Activated naive CD4-positive, alpha-beta T cell treated with anti-CD3 and anti-CD28 coated beads, Interleukin-2, amount 50 U/mL, for 72 hours (primary cell): ENCODE data around the gene TOMM6. TPM values are rescaled to one million over a fixed set of nuclear protein-coding genes. Genes with fewer than 3 reads are reported as not detected.

Source experiments
- ATAC-seq, 2 donors: fragments of 150-1000 bp; cut with Tn5 transposase; 2 replicates each; pipeline ENCODE4 v1.10.0; 2021; ENCODE audit warnings: mild to moderate bottlenecking in 2 of 2, moderate library complexity in 2 of 2
- DNase-seq, 2 donors: peaks; one replicate each; pipeline ENCODE4 v3.0.0; 2021 to 2022; ENCODE audit warnings: low spot score in 2 of 2
- H3K27ac Mint-ChIP-seq, 2 donors: one replicate each; pipeline ENCODE4 v1.8.0; 2022; ENCODE audit warnings: mild to moderate bottlenecking in 2 of 2, mixed read lengths in 2 of 2
- H3K36me3 Mint-ChIP-seq, 2 donors: one replicate each; pipeline ENCODE4 v1.8.0; 2022; ENCODE audit warnings: mixed read lengths in 2 of 2
- H3K9me3 Mint-ChIP-seq, 2 donors: one replicate each; pipeline ENCODE4 v1.8.0; 2022; ENCODE audit warnings: mixed read lengths in 2 of 2
- total RNA-seq, 2 donors: library from RNA; stranded (reverse); gene quantifications; one replicate each; pipeline ENCODE4 v1.2.3, GENCODE V29; 2022

TOMM6 gene
- total RNA-seq, 2 donors from 2014 or later: 182 to 301 TPM

DNA sequence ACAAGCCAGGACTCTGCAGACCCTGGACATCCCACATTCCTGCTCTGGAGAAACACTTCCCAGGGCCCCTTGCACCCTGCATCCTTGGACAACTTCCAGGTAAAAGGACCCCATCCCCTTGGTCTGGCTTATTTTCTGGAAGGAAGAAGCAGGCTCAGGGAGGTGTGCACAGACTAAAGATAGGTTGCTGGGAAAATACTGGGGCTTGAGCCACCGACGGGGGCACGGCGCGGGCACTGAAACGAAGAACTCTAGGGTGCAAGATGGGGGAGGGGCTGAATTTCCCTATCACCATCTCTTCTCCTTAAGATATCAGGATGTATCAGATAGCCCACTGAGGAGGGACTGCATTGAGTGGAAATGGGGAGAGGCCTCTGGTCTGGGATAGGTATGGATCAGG is 8.6 kb upstream of the TOMM6 start:
- no peak for ATAC-seq
- Mint-ChIP-seq H3K9me3 (no peaks in the 10 kb centered on the region), H3K36me3 (no peaks in the 10 kb centered on the region), H3K27ac (peak overlapping the region; percentile 49 to 90)
- no peak for DNase-seq

DNA sequence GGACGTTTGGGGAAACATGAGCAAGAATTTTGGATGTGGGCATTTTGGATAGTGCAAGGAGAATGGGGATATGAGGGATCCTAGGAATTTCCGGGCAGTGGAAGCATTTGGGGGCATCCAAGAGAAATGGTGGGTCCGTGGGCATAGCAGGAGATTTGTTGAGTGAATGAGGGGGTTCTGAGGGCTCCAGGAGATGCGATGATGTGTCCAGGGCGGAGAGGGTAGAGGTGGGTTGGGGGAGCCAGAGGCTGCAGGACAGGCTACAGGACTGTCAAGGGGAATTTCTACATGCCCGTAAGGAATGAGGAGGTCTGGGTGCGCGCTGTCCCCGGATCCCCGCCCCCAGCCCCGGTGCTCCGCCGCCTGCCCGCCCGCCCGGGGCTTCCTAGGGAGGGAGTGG is 8.2 kb upstream of the TOMM6 start:
- DNase-seq (no peak), ATAC-seq (no peak)
- Mint-ChIP-seq H3K36me3 (no peaks in the 10 kb centered on the region), H3K27ac (peak overlapping the region; percentile 49 to 90), H3K9me3 (no peaks in the 10 kb centered on the region)

DNA sequence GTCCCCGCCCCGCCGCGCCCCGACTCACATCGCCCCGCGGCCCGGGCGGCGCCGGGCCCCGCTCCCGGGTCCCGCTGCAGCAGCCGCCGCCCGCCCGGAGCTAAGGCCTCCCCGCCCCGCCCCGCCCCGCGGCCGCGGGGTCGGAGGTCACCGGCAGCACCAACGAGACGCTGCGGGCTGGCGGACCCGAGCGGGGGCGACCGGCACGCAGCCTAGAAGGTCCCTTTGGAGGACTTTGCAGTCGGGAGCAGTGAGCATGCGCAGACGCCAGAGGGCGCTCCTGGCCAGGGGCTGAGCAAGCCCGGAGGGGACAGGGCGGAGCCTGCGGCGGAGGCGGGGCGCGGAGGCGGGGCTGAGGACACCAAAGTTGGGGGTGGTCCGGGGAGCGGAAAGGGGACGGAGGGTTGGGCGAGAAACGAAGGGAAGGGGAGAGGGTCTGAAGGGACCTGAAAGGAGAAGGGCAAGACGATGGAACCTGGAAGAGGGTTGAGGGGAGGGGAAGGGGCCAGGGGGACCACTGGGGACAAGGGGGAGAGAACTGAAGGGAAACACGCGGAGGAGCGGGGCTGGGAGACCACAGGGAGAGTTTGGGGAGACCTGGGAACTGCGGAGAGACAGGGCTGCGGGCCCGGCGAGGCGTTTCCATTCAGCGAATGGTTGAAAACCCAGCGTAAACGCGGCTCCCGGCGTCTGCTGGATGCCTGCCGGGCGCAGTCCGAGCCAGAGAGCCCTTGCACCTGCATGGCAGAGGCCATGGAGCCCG is 7.5 kb upstream of the TOMM6 start, which contains the start of gene FRS3:
Gene FRS3, minus strand, starts transcription at position 113 of the 763 bp plus-strand sequence. CDS start 2,913 bp downstream, outside the sequence.
- ATAC-seq: peak; percentile 98
- H3K27ac Mint-ChIP-seq: peak within 1 kb of the TSS; percentile 49 to 90
- H3K9me3 Mint-ChIP-seq: no peaks in the 10 kb centered on the region
- DNase-seq: peak; percentile 97 to 100
- no peaks in the 10 kb centered on the region for H3K36me3 Mint-ChIP-seq

DNA sequence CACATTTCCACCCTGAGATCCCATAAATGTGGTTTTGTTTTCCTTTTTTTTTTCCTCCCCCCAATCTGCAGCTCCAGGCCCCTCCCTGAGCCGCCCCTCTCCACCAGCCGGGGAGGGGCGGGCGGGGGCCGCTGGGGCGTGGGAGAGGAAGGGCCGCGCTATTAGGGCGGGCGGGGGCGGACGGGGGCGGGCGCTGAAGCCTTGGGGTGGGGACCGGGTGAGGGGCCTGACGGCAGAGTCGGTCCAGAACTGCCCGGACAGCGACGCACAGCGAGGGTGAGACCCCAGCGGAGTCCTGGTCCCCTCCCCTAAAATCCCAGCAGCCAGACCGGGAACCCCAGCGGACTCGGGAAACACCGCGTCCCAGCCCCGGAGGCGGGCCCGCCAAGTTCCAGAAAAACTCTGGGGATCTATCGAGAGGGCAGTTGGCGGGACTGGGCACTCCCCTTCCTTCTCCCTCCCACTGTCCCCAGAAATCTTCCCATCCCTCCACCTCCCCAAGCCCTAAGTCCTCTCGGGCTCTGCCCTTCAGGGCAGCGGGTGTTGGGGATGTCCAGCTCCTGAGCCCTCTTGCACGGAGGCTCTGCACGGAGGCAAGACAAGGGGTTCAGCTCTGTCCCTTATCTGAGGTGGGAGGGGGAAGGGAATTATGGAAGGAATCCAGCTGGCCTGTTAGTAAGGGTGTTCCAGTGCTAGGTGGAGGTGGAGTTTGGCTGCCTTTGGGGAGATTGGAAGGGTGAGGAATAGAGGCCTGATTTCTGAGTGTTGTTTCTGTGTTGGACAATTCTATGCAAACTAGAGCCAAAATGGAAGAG is 6.7 kb upstream of the TOMM6 start, which contains the start of gene PRICKLE4:
Gene PRICKLE4, plus strand, starts transcription at position 232 of the 815 bp plus-strand sequence. CDS start 2,692 bp downstream, outside the sequence.
- DNase-seq (no peak), ATAC-seq (no peak)
- no peaks in the 10 kb centered on the region for H3K36me3 Mint-ChIP-seq
- H3K27ac Mint-ChIP-seq: peak within 1 kb of the TSS in 1 of 2 donors; percentile 72
- no peaks in the 10 kb centered on the region for H3K9me3 Mint-ChIP-seq

DNA sequence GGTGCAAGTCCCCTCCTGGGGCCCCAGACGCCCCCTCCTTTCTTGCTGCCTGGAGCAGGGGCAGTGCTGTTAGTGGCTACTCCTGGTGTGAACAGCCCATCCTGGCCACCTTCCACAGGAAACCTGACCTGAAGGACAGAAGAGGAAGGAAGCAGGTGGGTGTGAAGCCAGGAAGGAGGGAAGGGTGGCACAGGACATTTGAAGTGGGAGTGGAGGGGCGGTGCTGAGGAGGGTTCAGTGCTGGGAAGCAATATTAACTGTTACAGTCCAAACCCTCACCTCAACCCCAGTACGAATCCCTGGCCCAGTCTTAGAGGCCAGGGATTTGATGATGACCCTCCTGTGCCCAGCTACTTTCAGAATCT is 6.1 kb upstream of the TOMM6 start:
- H3K9me3 Mint-ChIP-seq: no peaks in the 10 kb centered on the region
- no peak for ATAC-seq
- H3K36me3 Mint-ChIP-seq: no peaks in the 10 kb centered on the region

DNA sequence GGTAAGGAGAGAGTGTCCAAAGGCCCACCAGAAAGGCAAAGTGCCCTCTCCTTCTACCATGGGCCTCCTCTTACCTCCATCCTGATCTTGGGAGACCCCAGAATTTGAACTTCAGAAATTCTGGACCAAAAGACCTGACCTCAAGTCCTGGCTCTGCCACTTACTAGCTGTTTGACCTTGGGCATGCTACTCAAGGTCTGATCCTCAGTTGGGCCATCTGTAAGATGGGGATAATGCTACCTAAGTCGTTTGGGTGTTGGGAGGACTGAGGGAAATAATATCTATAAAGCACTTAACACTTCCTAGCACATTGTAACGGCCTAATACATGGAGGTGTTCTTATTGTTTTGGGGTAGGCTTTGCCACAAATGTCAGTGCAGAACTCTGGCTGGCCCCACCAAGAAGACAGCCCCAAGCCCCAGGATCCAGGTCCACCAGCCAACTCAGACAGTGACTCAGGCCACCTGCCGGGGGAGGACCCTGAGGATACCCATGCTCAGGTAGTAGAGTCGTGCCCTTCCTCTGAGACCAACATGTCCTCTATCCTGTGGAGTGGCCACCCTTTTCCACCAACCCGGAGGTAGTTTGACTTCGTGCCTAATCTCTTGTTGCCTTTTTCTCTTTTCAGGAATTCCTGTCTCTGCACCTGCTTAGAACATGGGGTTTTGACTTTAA is 4.3 kb upstream of the TOMM6 start:
- Mint-ChIP-seq H3K9me3 (no peaks in the 10 kb centered on the region), H3K36me3 (peaks cover 8 to 12% of the 10 kb centered on the region in 2 donors), H3K27ac (no peak overlapping the region)
- DNase-seq: no peak
- no peak for ATAC-seq

More for the DNA sequence above, 6.1 kb upstream of the TOMM6 start:
- H3K27ac Mint-ChIP-seq: no peak overlapping the region
- DNase-seq: no peak

DNA sequence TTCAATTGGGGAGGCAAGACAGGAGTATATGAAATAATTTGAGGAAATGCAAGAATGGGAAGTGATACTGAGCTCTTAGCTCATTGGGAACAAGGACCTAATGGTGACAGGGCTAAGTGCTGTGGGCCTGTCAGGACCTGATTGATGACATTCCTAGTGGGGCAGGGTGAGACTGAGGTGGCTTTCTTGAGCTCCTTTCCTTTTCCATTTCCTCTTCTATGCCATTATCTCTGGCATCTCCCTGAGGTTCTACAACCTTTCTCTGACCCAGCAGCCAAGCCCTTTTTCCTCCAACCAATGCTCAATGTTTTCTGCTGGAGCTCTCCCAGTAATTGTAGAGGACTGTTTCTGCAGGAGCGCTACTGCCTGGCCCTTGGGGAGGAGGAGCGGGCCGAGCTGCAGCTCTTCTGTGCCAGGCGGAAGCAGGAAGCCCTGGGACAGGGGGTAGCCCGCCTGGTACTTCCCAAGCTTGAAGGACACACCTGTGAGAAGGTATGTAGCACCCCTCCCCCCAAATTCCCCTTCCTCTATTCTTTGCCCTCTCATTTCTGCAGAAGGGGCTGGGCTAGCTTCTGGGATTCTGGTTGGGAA is 2.8 kb upstream of the TOMM6 start:
- no peak for DNase-seq
- Mint-ChIP-seq H3K36me3 (peaks cover 17 to 20% of the 10 kb centered on the region in 2 donors), H3K27ac (no peak overlapping the region), H3K9me3 (no peaks in the 10 kb centered on the region)
- ATAC-seq: no peak

DNA sequence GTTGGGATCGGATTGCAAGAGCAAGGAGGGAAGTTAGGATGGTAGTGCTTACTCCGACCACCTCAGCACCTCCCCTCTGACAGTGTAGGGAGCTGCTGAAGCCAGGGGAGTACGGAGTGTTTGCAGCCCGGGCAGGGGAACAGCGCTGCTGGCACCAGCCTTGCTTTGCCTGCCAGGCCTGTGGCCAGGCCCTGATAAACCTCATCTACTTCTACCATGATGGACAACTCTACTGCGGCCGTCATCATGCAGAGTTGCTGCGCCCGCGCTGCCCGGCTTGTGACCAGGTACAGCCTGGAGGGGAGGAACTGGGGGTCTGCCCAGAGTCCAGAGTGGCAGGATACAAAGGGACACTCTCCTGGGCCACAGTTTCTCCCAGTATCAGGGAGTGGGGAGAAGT is 2.2 kb upstream of the TOMM6 start:
- no peak for DNase-seq
- Mint-ChIP-seq H3K36me3 (peaks cover 23 to 25% of the 10 kb centered on the region in 2 donors), H3K9me3 (no peaks in the 10 kb centered on the region), H3K27ac (no peak overlapping the region)
- no peak for ATAC-seq

DNA sequence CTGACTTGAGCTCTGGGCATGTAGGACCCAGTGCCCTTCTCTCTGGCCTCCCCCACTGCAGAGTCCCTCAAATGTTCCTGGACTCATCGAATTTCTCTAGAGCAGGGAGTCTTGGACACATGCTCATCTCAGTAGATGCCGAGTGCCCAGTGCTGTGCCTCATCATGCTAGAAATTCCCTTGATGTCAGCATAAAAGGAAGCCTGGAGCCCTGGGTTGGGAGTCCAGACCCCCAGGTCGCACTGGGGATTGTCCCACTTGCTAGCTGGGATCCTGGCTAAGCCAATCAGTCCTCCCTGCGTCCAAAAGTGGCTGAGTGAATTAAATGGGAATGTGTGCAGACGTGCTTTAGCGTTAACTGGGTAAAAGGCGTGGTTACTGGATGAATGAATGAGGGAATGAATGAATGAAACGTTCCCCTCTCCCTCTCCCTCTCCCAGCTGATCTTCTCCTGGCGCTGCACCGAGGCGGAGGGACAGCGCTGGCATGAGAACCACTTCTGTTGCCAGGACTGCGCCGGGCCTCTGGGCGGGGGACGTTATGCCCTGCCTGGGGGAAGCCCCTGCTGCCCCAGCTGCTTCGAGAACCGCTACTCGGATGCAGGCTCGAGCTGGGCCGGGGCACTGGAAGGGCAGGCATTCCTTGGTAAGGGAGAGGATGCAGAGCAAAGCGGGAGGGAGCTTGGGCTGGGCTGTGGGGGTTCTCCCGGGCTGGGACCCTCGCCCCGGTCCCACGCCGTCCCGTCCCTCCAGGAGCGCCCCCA is 1.6 kb upstream of the TOMM6 start:
- H3K36me3 Mint-ChIP-seq: peaks cover 25 to 28% of the 10 kb centered on the region in 2 donors
- no peak overlapping the region for H3K27ac Mint-ChIP-seq
- ATAC-seq (no peak), DNase-seq (no peak)
- no peaks in the 10 kb centered on the region for H3K9me3 Mint-ChIP-seq

DNA sequence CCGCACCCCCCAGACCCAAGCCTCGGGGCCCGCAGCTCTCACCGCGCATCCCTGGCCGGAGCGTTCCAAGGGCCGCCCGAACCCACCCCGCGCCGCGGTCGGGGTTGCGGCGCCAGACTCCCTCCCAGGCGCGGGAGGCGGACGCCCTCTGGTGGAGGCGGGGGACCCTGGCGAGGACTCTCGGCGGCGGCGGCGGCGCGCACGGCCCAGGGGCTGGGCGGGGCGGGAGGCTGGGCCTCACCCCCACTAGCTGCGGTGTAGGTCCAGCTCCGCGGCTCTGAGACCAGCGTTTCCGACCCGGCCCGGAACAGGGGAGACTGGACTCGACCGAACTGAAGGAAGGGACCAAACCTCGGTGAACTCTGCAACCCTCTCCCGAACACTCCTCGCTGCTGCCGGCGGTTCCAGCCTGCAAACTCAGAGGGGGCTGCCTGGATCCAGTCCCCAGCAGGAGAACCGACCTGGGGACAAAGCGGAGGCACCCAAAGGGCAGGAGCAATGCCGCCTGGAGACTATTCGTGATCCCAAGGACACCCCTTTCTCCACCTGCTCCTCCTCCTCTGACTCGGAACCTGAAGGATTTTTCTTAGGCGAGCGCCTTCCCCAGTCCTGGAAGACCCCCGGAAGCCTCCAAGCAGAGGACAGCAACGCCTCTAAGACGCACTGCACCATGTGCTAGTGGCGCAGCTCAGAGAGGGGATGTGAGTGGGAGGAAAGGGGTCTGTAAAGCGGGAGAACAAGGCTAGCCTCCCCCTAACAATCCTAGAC is 859 bp upstream of the TOMM6 start:
- peaks cover 25 to 28% of the 10 kb centered on the region in 2 donors for H3K36me3 Mint-ChIP-seq
- peak overlapping the region; percentile 97 to 99 for H3K27ac Mint-ChIP-seq
- H3K9me3 Mint-ChIP-seq: no peaks in the 10 kb centered on the region
- ATAC-seq (peak; percentile 79 to 80), DNase-seq (peak; percentile 84 to 97)

DNA sequence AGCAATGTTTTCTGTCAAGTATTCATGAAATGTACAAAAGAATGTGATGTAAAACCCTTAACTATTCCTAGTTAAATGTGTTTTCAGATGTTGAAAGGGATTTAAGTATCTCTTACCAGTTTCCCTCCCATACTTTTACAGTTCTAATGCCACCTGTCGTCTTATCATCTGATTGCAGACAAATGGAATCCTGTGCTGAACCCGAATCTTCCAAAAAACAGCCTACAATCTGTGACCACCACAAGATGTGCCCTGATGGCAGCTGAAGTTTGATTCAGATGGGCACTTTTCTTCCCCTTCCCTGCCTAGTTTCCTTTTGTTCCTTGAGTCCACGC is 1.9 kb downstream of the TOMM6 start:
- DNase-seq (no peak), ATAC-seq (no peak)
- H3K36me3 Mint-ChIP-seq: peaks cover 25 to 28% of the 10 kb centered on the region in 2 donors
- peak overlapping the region; percentile 96 to 97 for H3K27ac Mint-ChIP-seq
- H3K9me3 Mint-ChIP-seq: no peaks in the 10 kb centered on the region

DNA sequence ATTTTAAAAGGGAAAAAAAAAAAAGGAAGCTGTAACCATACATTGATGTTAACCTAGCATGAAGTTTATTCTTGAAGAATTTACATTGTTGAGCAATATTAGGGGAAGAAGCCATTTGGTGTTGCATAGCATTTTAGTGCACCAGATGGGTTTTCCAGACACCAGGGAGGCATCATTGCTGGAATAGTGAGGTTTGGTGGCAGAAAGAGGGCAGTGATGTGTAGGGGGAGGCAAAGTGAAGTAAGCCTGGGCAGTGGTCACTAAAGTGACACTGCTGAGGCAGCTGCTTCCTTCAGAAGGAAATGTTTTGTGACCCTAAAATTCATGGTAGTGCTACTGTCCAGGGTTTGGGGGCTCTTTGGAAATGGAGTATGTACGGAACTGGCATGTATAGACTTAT is 2.6 kb downstream of the TOMM6 start:
- Mint-ChIP-seq H3K27ac (peak overlapping the region; percentile 96 to 97), H3K9me3 (no peaks in the 10 kb centered on the region), H3K36me3 (peaks cover 25 to 28% of the 10 kb centered on the region in 2 donors)
- ATAC-seq (no peak), DNase-seq (no peak)

DNA sequence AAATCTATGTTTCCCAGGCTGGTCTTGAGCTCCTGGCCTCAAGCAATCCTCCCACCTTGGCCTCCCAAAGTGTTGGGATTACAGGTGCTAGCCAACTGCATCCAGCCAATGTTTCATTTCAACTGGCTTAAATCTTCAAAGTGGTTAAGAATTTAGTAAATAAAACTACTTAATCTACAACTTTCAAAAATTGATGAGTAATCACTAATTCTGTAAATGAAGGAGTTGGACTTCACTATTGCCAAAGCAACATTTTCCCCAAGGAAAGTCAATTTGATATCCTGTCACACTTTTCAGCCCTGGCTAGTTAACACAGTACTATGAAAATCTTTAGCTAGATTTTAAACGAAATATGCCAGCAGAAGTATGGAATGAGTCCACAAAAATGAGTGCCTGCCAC is 3.8 kb downstream of the TOMM6 start:
- DNase-seq: no peak
- Mint-ChIP-seq H3K27ac (no peak overlapping the region), H3K36me3 (peaks cover 25 to 28% of the 10 kb centered on the region in 2 donors), H3K9me3 (no peaks in the 10 kb centered on the region)
- ATAC-seq: no peak

DNA sequence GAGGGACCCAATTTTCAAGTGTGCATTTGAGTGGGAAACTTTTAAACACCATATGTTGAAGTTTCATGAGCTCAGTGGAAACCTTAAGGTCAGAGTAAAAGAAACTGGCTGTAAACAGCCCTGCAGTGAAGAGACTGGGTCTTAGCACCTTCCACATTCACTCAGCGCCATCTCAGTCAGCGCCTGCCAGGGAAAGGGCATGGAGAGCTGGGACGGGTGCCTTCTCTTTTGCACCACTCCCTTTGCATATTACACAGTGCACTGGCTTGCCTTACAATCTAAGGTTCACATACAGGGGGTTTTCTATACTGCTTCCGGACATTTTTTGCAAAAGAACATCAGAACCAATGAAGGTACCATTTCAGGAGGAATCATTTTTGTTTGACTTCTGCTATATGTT is 4.5 kb downstream of the TOMM6 start:
- DNase-seq (no peak), ATAC-seq (no peak)
- no peaks in the 10 kb centered on the region for H3K9me3 Mint-ChIP-seq
- H3K36me3 Mint-ChIP-seq: peaks cover 25% of the 10 kb centered on the region in 2 donors
- H3K27ac Mint-ChIP-seq: peak overlapping the region in 1 of 2 donors; percentile 24

DNA sequence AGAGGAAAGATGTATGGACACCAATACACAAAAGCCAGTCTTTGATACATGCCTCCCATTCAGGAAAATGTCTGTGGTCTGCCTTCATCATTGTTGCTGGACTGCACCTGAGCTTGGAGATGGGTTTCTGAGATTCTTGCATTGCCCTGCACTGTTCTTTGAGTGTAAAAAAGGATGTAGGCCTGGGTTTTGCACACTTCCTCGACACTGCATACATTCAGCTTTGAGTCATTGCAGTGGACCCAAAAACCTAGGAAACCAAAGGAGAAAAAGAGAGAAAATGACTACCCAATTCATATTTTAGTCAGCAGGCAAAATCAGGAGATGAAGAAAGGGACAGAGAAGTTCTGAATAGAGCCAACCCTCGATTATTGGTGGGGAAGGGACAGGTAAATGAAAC is 9.0 kb downstream of the TOMM6 start:
- H3K9me3 Mint-ChIP-seq: no peaks in the 10 kb centered on the region
- ATAC-seq: peak; percentile 18 to 79
- H3K27ac Mint-ChIP-seq: no peak overlapping the region

More for the DNA sequence above, 9.0 kb downstream of the TOMM6 start:
- no peak for DNase-seq
- no peaks in the 10 kb centered on the region for H3K36me3 Mint-ChIP-seq
